GM21447 (cell line): Measurements from ENCODE around the gene TANC2.

Experiments
- ATAC-seq: cut with Tn5 transposase; IDR thresholded peaks from one replicate; pipeline ENCODE4 v1.9.1; 2021; ENCODE audit not compliant: unreplicated experiment

Gene TANC2

DNA sequence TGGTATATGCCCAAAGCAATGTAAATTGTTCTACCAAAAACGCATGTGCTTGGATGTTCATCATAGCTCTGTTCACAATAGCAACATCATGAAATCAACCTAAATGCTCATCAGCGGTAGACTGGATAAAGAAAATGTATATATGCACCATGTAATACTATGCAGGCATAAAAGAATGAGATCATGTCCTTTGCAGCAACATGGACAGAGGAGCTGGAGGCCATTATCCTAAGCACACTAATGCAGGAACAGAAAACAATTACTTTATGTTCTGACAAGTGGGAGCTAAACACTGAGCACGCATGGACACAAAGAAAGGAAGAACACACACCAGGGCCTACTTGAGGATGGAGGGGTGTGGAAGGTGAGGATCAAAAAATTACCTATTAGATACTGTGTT, 33.7 kb downstream of the TANC2 start:
- ATAC-seq: no peak

DNA sequence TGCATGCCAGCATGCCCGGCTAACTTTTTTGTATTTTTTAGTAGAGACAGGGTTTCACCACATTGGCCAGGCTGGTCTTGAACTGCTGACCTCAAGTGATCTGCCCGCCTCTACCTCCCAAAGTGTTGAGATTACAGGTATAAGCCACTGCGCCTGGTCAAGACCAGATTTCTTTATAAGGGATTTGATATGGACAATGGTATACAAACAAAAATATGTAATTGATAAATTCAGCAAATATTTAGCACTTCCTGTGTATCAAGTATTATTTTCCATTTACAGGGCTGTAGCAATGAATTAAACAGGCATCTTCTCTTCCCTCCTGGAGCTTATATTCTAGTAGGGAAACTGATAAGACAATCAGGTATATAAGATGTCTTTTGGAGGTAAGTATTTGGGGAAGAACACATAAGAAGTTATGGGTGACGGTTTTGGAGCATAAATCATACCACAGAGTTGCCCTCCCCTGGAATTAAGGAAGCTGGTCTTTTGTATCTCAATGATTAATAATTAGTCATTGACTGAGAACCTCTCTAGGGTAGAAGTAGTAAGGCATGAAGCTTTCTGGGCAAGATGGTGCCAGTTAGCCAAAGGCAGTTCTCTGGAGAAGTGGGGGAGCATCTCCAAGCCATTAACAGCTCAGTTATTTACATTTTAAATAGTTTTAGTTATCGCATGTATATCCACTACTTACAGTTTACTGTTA, 35.8 kb downstream of the TANC2 start:
- no peak for ATAC-seq

DNA sequence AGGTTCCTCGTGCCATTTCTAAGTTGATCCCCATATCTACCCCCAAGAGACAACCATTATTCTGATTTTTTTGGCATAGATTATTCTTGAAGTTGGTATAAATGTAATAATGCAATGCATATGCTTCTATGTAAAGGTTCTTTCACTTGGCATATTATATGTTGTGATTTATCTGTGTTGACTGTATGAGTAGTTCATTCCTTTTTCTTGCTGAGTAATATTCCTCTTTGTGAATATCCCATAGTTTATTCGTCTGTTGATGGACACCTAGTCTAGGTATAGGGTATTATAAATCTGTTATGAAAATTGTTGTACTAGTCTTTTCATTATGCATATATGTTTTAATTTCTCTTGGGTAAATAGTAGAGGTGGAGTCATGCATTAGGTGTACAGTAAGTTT, 36.6 kb downstream of the TANC2 start:
- no peak for ATAC-seq

DNA sequence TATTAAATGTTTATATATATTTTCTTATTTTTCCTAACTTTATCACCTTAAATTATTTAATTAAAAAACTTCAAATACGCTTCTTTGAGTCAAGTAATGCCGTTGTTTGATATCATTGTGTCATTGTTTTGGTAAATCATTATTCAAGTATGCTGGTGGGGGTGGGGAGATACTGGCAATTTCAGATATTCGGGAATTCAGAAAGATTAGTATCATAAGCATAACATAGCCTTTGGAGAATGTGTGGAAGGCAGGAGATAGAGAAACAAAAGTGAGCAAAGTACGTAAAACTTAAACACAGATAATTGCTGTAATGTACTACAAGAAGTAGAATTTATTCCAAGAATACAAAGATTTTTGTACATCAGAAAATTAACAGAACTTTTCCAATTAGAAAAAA, 49.8 kb downstream of the TANC2 start:
- no peak for ATAC-seq
